KMS-11 (cell line): ENCODE measurements around the gene CACNB2.

Experiments
- H2AFZ ChIP-seq: fragments of 200-600 bp; sonication (generic); 2 replicates; pipeline ENCODE4 v1.6.1; 2016; ENCODE audit warnings: antibody characterized with exemption, mixed run types, low read depth
- H3K27ac ChIP-seq: fragments of 200-600 bp; sonication (generic); 2 replicates; pipeline ENCODE4 v1.6.1; 2016; ENCODE audit warnings: mild to moderate bottlenecking, mixed run types
- H3K27me3 ChIP-seq: fragments of 200-600 bp; sonication (generic); 2 replicates; pipeline ENCODE4 v1.6.1; 2017; ENCODE audit warnings: mild to moderate bottlenecking, low read depth, mixed run types, moderate library complexity; ENCODE audit not compliant: insufficient read depth
- H3K36me3 ChIP-seq: fragments of 200-600 bp; sonication (generic); 2 replicates; pipeline ENCODE4 v1.6.1; 2017; ENCODE audit warnings: mild to moderate bottlenecking, mixed run types; ENCODE audit not compliant: insufficient read depth
- H3K4me1 ChIP-seq: fragments of 200-600 bp; sonication (generic); 2 replicates; pipeline ENCODE4 v1.6.1; 2016; ENCODE audit warnings: mild to moderate bottlenecking, low read depth, mixed run types; ENCODE audit not compliant: poor library complexity, severe bottlenecking
- H3K4me2 ChIP-seq: fragments of 200-600 bp; sonication (generic); 2 replicates; pipeline ENCODE4 v1.7.0; 2016; ENCODE audit warnings: mild to moderate bottlenecking, mixed run types
- H3K4me3 ChIP-seq: fragments of 200-600 bp; sonication (generic); IDR thresholded peaks from 2 replicates; pipeline ENCODE4 v1.6.1; 2017; ENCODE audit warnings: low read depth, low read length, mixed read lengths; ENCODE audit not compliant: insufficient read depth
- H3K79me2 ChIP-seq: fragments of 200-600 bp; sonication (generic); 2 replicates; pipeline ENCODE4 v1.6.1; 2016; ENCODE audit warnings: low read depth, mixed run types; ENCODE audit not compliant: insufficient read depth
- H3K9ac ChIP-seq: fragments of 200-600 bp; sonication (generic); 2 replicates; pipeline ENCODE4 v1.6.1; 2016; ENCODE audit warnings: mild to moderate bottlenecking, mixed run types
- H4K20me1 ChIP-seq: fragments of 200-600 bp; sonication (generic); 2 replicates; pipeline ENCODE4 v1.6.1; 2016; ENCODE audit warnings: mild to moderate bottlenecking, mixed run types; ENCODE audit not compliant: insufficient read depth
- TF ChIP-seq, protein P1 (sequence below): fragments of 200-600 bp; sonication (generic); conservative IDR thresholded peaks from 2 replicates; pipeline ENCODE4 v1.6.1; 2017; ENCODE audit warnings: low read depth, mild to moderate bottlenecking, antibody characterized with exemption, low read length, moderate library complexity, mixed read lengths

CACNB2 gene

DNA sequence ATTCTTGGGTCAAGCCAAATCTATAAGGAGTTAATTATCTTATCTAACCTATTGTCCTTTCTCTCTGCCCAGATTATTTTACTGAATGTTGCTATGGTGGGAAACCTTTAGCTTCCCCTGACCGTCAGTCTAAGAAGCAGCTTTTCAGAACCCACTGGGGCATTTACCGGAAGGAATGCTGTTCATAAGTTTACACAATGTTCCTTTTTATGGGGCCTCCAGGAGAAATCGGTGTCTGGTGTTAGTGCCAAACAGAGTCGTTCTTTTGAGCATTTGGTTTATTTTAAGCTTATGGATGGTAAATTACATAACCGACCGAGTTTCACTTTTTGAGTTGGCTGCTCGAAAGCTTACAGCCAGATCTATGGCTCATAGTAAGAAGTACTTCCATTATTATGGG, 111.9 kb downstream of the CACNB2 start:
- Histone ChIP-seq H3K9ac (no peak overlapping the region), H3K27ac (no peak overlapping the region), H3K27me3 (no peaks in the 10 kb centered on the region), H4K20me1 (no peaks in the 10 kb centered on the region), H2AFZ (no peak overlapping the region), H3K36me3 (no peaks in the 10 kb centered on the region), H3K79me2 (no peaks in the 10 kb centered on the region), H3K4me2 (no peak overlapping the region), H3K4me3 (no peak overlapping the region), H3K4me1 (no peaks in the 10 kb centered on the region)
- TF ChIP-seq, protein P1, sequence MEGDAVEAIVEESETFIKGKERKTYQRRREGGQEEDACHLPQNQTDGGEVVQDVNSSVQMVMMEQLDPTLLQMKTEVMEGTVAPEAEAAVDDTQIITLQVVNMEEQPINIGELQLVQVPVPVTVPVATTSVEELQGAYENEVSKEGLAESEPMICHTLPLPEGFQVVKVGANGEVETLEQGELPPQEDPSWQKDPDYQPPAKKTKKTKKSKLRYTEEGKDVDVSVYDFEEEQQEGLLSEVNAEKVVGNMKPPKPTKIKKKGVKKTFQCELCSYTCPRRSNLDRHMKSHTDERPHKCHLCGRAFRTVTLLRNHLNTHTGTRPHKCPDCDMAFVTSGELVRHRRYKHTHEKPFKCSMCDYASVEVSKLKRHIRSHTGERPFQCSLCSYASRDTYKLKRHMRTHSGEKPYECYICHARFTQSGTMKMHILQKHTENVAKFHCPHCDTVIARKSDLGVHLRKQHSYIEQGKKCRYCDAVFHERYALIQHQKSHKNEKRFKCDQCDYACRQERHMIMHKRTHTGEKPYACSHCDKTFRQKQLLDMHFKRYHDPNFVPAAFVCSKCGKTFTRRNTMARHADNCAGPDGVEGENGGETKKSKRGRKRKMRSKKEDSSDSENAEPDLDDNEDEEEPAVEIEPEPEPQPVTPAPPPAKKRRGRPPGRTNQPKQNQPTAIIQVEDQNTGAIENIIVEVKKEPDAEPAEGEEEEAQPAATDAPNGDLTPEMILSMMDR: no peak

DNA sequence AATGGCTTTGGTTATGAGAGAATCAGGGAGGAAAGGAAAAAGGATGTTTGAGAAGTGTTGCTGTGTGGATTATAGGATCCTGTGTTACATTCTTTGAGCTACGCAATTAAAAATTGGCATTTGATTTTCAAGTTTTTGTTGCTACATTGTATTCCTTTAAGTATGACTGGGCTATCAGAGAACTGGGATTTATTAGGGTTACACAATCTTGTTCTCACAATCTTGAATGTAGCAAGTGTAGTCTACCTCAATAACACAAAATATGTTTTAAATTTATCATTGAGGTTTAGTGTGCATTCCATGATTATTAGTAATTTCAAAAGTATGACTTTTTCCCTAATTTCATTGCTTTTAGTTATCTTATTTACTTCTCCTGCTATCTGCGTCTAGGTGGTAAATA, 113.9 kb downstream of the CACNB2 start:
- no peak overlapping the region for H3K4me3 ChIP-seq

DNA sequence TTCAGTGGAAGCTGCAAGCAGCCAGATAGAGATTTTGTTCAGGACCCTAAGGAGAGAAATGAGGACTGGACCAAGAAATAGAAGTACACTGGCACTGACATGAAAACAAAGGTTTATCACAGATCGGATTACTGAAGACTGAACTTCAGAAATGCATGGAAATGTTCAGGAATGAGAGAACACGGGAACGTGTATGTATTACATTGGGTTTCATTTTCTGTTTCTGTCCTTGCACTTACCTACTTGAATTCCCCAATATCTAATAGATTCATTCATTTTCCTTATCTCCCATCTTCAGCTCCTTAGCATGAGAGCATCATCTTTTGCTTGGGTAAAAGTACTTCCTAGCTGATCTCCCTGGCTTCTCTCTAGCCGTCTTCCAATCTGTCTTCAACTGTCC, 114.5 kb downstream of the CACNB2 start:
- Histone ChIP-seq H4K20me1 (no peaks in the 10 kb centered on the region), H3K4me3 (no peak overlapping the region), H3K27me3 (no peaks in the 10 kb centered on the region), H3K4me1 (no peaks in the 10 kb centered on the region), H3K79me2 (no peaks in the 10 kb centered on the region), H2AFZ (peak overlapping the region; percentile 32; the same call in 1 of the 2 replicates), H3K4me2 (peak overlapping the region; percentile 39; the same call in 1 of the 2 replicates), H3K9ac (no peak overlapping the region), H3K27ac (no peak overlapping the region), H3K36me3 (no peaks in the 10 kb centered on the region)
- TF ChIP-seq, protein P1: no peak

More for the DNA sequence above, 113.9 kb downstream of the CACNB2 start:
- no peaks in the 10 kb centered on the region for H3K79me2 ChIP-seq
- no peaks in the 10 kb centered on the region for H3K27me3 ChIP-seq
- H3K27ac ChIP-seq: no peak overlapping the region
- TF ChIP-seq, protein P1: no peak
- no peaks in the 10 kb centered on the region for H3K4me1 ChIP-seq
- H4K20me1 ChIP-seq: no peaks in the 10 kb centered on the region
- H3K9ac ChIP-seq: no peak overlapping the region
- H3K36me3 ChIP-seq: no peaks in the 10 kb centered on the region
- peak overlapping the region; percentile 39; the same call in 1 of the 2 replicates for H3K4me2 ChIP-seq
- 0 out of 2 replicates have a peak overlapping the region, but pooled peaks have one; percentile 32 for H2AFZ ChIP-seq

DNA sequence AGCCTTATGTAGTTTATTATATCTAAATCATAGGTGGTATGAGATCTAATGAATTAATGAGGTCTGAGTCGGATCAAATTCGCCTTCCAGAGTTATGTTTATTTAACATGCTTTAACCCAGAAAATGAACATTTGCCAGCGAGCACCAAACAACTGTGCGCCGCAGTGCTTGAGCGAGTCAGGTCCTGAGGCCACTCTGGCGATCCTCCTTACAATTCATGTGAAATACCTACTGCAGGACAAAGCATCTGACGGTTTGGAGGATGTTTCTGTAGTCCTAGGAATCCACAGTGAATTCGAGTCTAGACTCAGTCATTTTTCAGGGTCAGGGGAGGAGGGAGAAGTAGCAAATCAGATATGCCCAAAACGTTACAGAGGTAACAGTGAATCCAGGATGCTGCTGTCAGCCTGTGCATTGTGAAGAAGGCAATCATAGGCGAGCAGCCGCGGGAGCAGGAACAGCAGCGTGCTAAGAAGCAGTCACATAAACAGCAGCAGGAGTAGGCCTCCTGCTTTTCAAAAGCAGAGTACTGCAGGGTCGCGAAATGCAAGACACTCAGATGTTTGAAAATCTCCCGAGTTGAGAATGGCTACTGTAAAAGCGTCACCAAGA, 120.2 kb downstream of the CACNB2 start:
- Histone ChIP-seq H3K79me2 (no peaks in the 10 kb centered on the region), H4K20me1 (no peaks in the 10 kb centered on the region), H2AFZ (no peak overlapping the region), H3K27ac (no peak overlapping the region), H3K4me3 (no peak overlapping the region), H3K4me1 (no peaks in the 10 kb centered on the region), H3K27me3 (no peaks in the 10 kb centered on the region), H3K4me2 (no peak overlapping the region), H3K36me3 (no peaks in the 10 kb centered on the region), H3K9ac (no peak overlapping the region)
- TF ChIP-seq, protein P1: no peak
